Activated T-helper 1 cell treated with anti-CD3 and anti-CD28 coated beads, Interleukin-12 subunit alpha, Interleukin-12 subunit beta, Interleukin-2, Interleukin-4 antibody, amounts not matched to agents 30 ng/mL and 10 ng/mL and 1 ng/mL, durations not matched to agents 14 hours and 24 hours and 36 hours (primary cell): ENCODE measurements around the gene ATP8B3. TPM values are rescaled to one million over a fixed set of nuclear protein-coding genes. Genes with fewer than 3 reads are reported as not detected.

ENCODE experiments used
- DNase-seq: peaks from one replicate; pipeline ENCODE4 v3.0.0; 2021; ENCODE audit warnings: low spot score
- H3K27ac Mint-ChIP-seq: one replicate; pipeline ENCODE4 v1.8.0; 2021; ENCODE audit warnings: mild to moderate bottlenecking, mixed read lengths
- H3K27me3 Mint-ChIP-seq: one replicate; pipeline ENCODE4 v1.8.0; 2022; ENCODE audit warnings: mild to moderate bottlenecking, moderate library complexity, mixed read lengths; ENCODE audit not compliant: insufficient read depth
- H3K36me3 Mint-ChIP-seq: one replicate; pipeline ENCODE4 v1.8.0; 2021; ENCODE audit warnings: low read depth, mixed read lengths
- H3K4me1 Mint-ChIP-seq: one replicate; pipeline ENCODE4 v1.8.0; 2021; ENCODE audit warnings: low read depth, mixed read lengths
- H3K4me3 Mint-ChIP-seq: one replicate; pipeline ENCODE4 v1.8.0; 2021; ENCODE audit warnings: mild to moderate bottlenecking, moderate library complexity, mixed read lengths
- H3K9me3 Mint-ChIP-seq: one replicate; pipeline ENCODE4 v1.8.0; 2021; ENCODE audit warnings: mixed read lengths
- intact Hi-C: fragments of 100-400 bp; cut with micrococcal nuclease; formaldehyde crosslinking; loops from one replicate; pipeline ENCODE4 v1.15.1; 2024
- total RNA-seq: library from RNA; stranded (reverse); gene quantifications from 2 replicates; pipeline ENCODE4 v1.2.3, GENCODE V29; 2022

Gene ATP8B3
- total RNA-seq, 1 donor from 2014 or later, result 5.0 TPM

GRCh38 chr19:1848399-1849131, 36.5 kb upstream of the ATP8B3 start, which contains the start of gene REXO1:
TSS of gene REXO1 (minus strand) at chr19:1848483. CDS start at chr19:1848358, 125 bp downstream.
- Mint-ChIP-seq H3K36me3 (peaks cover 12% of the 10 kb centered on the region), H3K4me1 (peaks cover 38% of the 10 kb centered on the region)

GRCh38 chr19:1847684-1848398, 35.8 kb upstream of the ATP8B3 start:
- Mint-ChIP-seq H3K27ac (peak overlapping the region; percentile 98), H3K4me1 (peaks cover 33% of the 10 kb centered on the region), H3K9me3 (no peaks in the 10 kb centered on the region), H3K36me3 (peaks cover 8% of the 10 kb centered on the region), H3K27me3 (no peaks in the 10 kb centered on the region), H3K4me3 (peak overlapping the region; percentile 92)
- DNase-seq, result no peak
- intact Hi-C loops, result loop anchor here (1.0 to 2.0 kb wide), 5 partner anchors 36 to 255 kb away; partner anchors contain the start of genes ABHD17A, ADAT3, ATP8B3 and MBD3

More at GRCh38 chr19:1848399-1849131, 36.5 kb upstream of the ATP8B3 start, which contains the start of gene REXO1:
- no peaks in the 10 kb centered on the region for H3K27me3 Mint-ChIP-seq
- H3K4me3 Mint-ChIP-seq, result peak within 1 kb of the TSS; percentile 92
- H3K27ac Mint-ChIP-seq, result peak within 1 kb of the TSS; percentile 98
- intact Hi-C loops, result loop anchor here (1.0 to 2.0 kb wide), 5 partner anchors 36 to 256 kb away; partner anchors contain the start of genes ABHD17A, ADAT3, ATP8B3 and MBD3
- peak; percentile 95 for DNase-seq
- H3K9me3 Mint-ChIP-seq, result no peaks in the 10 kb centered on the region

GRCh38 chr19:1847348-1847683, 35.2 kb upstream of the ATP8B3 start:
- DNase-seq, result no peak
- Mint-ChIP-seq H3K27me3 (no peaks in the 10 kb centered on the region), H3K4me1 (peaks cover 33% of the 10 kb centered on the region), H3K36me3 (peaks cover 8% of the 10 kb centered on the region), H3K9me3 (no peaks in the 10 kb centered on the region), H3K27ac (peak overlapping the region; percentile 98), H3K4me3 (peak overlapping the region; percentile 92)
- intact Hi-C loops, result no loop called here

- DNase-seq, result no peak
- Mint-ChIP-seq H3K9me3 (no peaks in the 10 kb centered on the region), H3K4me3 (peak overlapping the region; percentile 92), H3K4me1 (peaks cover 33% of the 10 kb centered on the region), H3K36me3 (peaks cover 8% of the 10 kb centered on the region), H3K27ac (peak overlapping the region; percentile 98), H3K27me3 (no peaks in the 10 kb centered on the region)
- intact Hi-C loops, result no loop called here
Observed at GRCh38 chr19:1846517-1847204, 34.6 kb upstream of the ATP8B3 start.

- Mint-ChIP-seq H3K4me3 (peak overlapping the region; percentile 92), H3K36me3 (peaks cover 8% of the 10 kb centered on the region), H3K27ac (no peak overlapping the region), H3K4me1 (peaks cover 37% of the 10 kb centered on the region), H3K9me3 (no peaks in the 10 kb centered on the region), H3K27me3 (no peaks in the 10 kb centered on the region)
- no peak for DNase-seq
- intact Hi-C loops, result no loop called here
Observed at GRCh38 chr19:1845642-1846041, 33.6 kb upstream of the ATP8B3 start.

- intact Hi-C loops, result no loop called here
- Mint-ChIP-seq H3K27me3 (no peaks in the 10 kb centered on the region), H3K27ac (no peak overlapping the region), H3K4me3 (no peak overlapping the region), H3K36me3 (peaks cover 7% of the 10 kb centered on the region), H3K9me3 (no peaks in the 10 kb centered on the region), H3K4me1 (peaks cover 35% of the 10 kb centered on the region)
- DNase-seq, result no peak
Observed at GRCh38 chr19:1845125-1845515, 33.0 kb upstream of the ATP8B3 start.

GRCh38 chr19:1844513-1845124, 32.5 kb upstream of the ATP8B3 start:
- no peaks in the 10 kb centered on the region for H3K27me3 Mint-ChIP-seq

GRCh38 chr19:1843646-1844394, 31.7 kb upstream of the ATP8B3 start:
- intact Hi-C loops, result no loop called here
- H3K9me3 Mint-ChIP-seq, result no peaks in the 10 kb centered on the region
- no peak overlapping the region for H3K27ac Mint-ChIP-seq
- no peak for DNase-seq
- peaks cover 8% of the 10 kb centered on the region for H3K36me3 Mint-ChIP-seq
- H3K4me3 Mint-ChIP-seq, result no peak overlapping the region
- H3K27me3 Mint-ChIP-seq, result no peaks in the 10 kb centered on the region
- peaks cover 27% of the 10 kb centered on the region for H3K4me1 Mint-ChIP-seq

More at GRCh38 chr19:1844513-1845124, 32.5 kb upstream of the ATP8B3 start:
- intact Hi-C loops, result no loop called here
- H3K9me3 Mint-ChIP-seq, result no peaks in the 10 kb centered on the region
- peaks cover 8% of the 10 kb centered on the region for H3K36me3 Mint-ChIP-seq
- peaks cover 31% of the 10 kb centered on the region for H3K4me1 Mint-ChIP-seq
- H3K4me3 Mint-ChIP-seq, result no peak overlapping the region
- DNase-seq, result no peak
- H3K27ac Mint-ChIP-seq, result no peak overlapping the region

- Mint-ChIP-seq H3K27ac (no peak overlapping the region), H3K4me1 (peaks cover 24% of the 10 kb centered on the region), H3K36me3 (peaks cover 8% of the 10 kb centered on the region), H3K4me3 (no peak overlapping the region), H3K9me3 (no peaks in the 10 kb centered on the region), H3K27me3 (no peaks in the 10 kb centered on the region)
- intact Hi-C loops, result no loop called here
- no peak for DNase-seq
Observed at GRCh38 chr19:1843116-1843515, 31.0 kb upstream of the ATP8B3 start.

- Mint-ChIP-seq H3K36me3 (peaks cover 8% of the 10 kb centered on the region), H3K27me3 (no peaks in the 10 kb centered on the region), H3K4me1 (peaks cover 12% of the 10 kb centered on the region), H3K9me3 (no peaks in the 10 kb centered on the region), H3K4me3 (no peak overlapping the region), H3K27ac (no peak overlapping the region)
- intact Hi-C loops, result no loop called here
- no peak for DNase-seq
Observed at GRCh38 chr19:1841209-1841924, 29.3 kb upstream of the ATP8B3 start.

GRCh38 chr19:1840541-1841115, 28.6 kb upstream of the ATP8B3 start:
- no peaks in the 10 kb centered on the region for H3K27me3 Mint-ChIP-seq

More at GRCh38 chr19:1840541-1841115, 28.6 kb upstream of the ATP8B3 start:
- no peaks in the 10 kb centered on the region for H3K9me3 Mint-ChIP-seq
- DNase-seq, result no peak
- intact Hi-C loops, result no loop called here
- H3K4me1 Mint-ChIP-seq, result peaks cover 5% of the 10 kb centered on the region
- peaks cover 3% of the 10 kb centered on the region for H3K36me3 Mint-ChIP-seq
- H3K4me3 Mint-ChIP-seq, result no peak overlapping the region
- H3K27ac Mint-ChIP-seq, result no peak overlapping the region
